Measurements from ENCODE around the gene BAIAP2L1. TPM values are rescaled to one million over a fixed set of nuclear protein-coding genes. Genes with fewer than 3 reads are reported as not detected.

BAIAP2L1 gene
- total and polyA plus RNA-seq, 9 of the 15 experiments (the other 6 are each of a cell fraction or from before 2014, with no cell fraction given) = 4.2 to 29.8 (median 15.5) TPM

- TF ChIP-seq CREB3L1 (IDR thresholded peaks at IDR 0.05; ENCODE audit: borderline replicate concordance, low read depth) (peak; percentile 42; the same call in 1 of the 2 replicates), JUND (IDR thresholded peaks at IDR 0.05; ENCODE audit: borderline replicate concordance, low read depth, low read length) (0 out of 2 replicates have a peak, but pooled peaks have one; percentile 4), JUND (tag; IDR thresholded peaks at IDR 0.05; ENCODE audit: borderline replicate concordance, low read depth, low read length) (no peak), MCM5 (IDR thresholded peaks at IDR 0.05; ENCODE audit: low read depth) (no peak), GMEB1 (CRISPR knock-in tag; IDR thresholded peaks at IDR 0.05) (no peak), ZMIZ1 (IDR thresholded peaks at IDR 0.05; ENCODE audit: low read depth in 2 of 2, low read length in 2 of 2) (no peak), ZNF277 (CRISPR knock-in tag; IDR thresholded peaks at IDR 0.05; ENCODE audit: borderline replicate concordance) (no peak), ESRRA (IDR thresholded peaks at IDR 0.05; ENCODE audit: borderline replicate concordance, low read depth) (0 out of 2 replicates have a peak, but pooled peaks have one; percentile 29), CAMTA2 (CRISPR knock-in tag; conservative IDR thresholded peaks at IDR 0.05) (no peak)
Observed at GRCh38 chr7:98400542-98401340, at the start of gene BAIAP2L1 (continued).
